ENCODE results near the gene DLG2.

The DLG2 gene

DNA sequence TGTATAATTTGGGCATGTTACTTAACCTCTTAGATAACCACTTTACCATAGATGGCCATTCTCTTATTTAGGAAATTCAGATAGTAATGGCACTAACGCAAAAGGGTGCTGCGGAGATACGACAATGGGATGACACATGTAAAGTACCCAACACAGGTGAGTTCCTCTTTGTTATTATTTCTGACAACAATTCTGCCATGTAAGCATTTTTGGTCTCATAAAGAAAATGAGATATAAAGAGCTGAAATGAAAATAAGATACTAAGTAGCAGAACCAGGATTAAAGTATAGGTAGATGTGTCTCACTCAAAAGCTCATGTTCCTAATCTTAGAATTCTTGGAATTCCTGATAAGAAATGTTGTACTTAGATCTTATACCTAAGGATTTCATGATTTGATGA, 2080.8 kb downstream of the DLG2 start:
- no peaks in the 10 kb centered on the region for H3K4me1 ChIP-seq (ENCODE audit: control insufficient read depth, insufficient read depth, low read length)
- no peaks in the 10 kb centered on the region for H3K27me3 ChIP-seq (ENCODE audit: control insufficient read depth, insufficient read depth, low read length)
- no peak overlapping the region for H3K9ac ChIP-seq (ENCODE audit: low read depth, low read length)
- H3K9me3 ChIP-seq (ENCODE audit: control insufficient read depth, insufficient read depth, low read length) = no peaks in the 10 kb centered on the region
- H3K4me3 ChIP-seq (ENCODE audit: low read depth, low read length) = no peak overlapping the region
- H3K36me3 ChIP-seq (ENCODE audit: control insufficient read depth, insufficient read depth, low read length) = no peaks in the 10 kb centered on the region

DNA sequence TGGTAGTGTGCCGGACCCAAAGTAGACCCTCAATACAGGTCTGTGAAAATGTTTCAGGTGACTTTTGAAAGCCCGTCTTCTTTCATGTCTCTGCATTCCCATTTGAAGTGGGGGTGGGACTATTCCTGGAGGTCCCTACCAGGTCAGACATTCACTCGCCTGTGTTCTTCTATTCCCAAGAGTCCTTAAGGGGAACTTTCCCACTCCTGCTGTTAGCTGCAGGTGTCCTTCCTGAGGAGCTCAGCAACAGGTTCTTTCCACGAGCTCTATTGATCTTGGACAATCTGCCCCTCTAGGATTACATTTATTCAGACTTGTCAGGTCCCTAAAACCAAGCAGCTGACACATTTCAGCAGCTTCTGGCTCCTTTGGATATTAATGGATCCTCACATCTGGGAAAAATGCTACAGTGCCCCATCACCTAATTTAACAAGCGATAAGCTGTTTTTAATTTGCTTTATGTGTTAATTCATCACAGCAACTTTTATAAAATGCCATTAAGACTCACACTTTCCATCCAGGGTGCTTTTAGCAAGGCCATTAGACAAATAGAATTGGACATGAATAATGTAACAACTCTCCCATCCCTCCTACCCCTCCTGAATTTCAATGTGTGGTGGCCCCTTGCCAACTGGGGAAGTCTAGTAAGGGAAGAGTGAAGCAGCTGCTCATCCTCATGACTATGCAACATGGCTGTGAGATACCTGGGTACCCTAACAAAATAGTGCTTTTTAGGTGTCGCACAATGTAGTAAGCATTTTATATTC, 2081.5 kb downstream of the DLG2 start:
- H3K27me3 ChIP-seq (ENCODE audit: control insufficient read depth, insufficient read depth, low read length) = no peaks in the 10 kb centered on the region
- H3K4me3 ChIP-seq (ENCODE audit: low read depth, low read length) = no peak overlapping the region
- no peaks in the 10 kb centered on the region for H3K4me1 ChIP-seq (ENCODE audit: control insufficient read depth, insufficient read depth, low read length)
- no peak overlapping the region for H3K9ac ChIP-seq (ENCODE audit: low read depth, low read length)
- H3K9me3 ChIP-seq (ENCODE audit: control insufficient read depth, insufficient read depth, low read length) = no peaks in the 10 kb centered on the region
- H3K36me3 ChIP-seq (ENCODE audit: control insufficient read depth, insufficient read depth, low read length) = no peaks in the 10 kb centered on the region

DNA sequence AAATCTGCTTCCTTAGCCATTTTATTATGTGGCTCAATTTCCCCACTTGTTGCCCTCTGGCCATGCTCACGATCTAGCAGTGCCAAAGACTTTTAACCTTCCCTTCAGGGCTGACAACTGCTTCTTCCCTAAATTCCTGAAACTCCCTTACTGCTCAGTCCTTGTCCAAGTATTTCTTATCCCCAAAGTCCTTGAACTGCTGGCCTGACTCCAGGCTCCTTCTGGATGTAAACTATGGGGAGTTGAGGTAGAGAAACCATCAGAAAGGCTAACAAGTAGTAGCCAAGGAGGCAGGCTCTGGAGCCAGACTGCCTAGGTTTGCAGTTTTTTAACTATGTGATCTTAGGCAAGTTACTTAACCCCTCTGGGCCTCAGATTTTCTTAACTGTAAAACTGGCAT, 2082.3 kb downstream of the DLG2 start:
- Histone ChIP-seq H3K4me3 (ENCODE audit: low read depth, low read length) (no peak overlapping the region), H3K36me3 (ENCODE audit: control insufficient read depth, insufficient read depth, low read length) (no peaks in the 10 kb centered on the region), H3K27me3 (ENCODE audit: control insufficient read depth, insufficient read depth, low read length) (no peaks in the 10 kb centered on the region), H3K9ac (ENCODE audit: low read depth, low read length) (no peak overlapping the region), H3K4me1 (ENCODE audit: control insufficient read depth, insufficient read depth, low read length) (no peaks in the 10 kb centered on the region), H3K9me3 (ENCODE audit: control insufficient read depth, insufficient read depth, low read length) (no peaks in the 10 kb centered on the region)

DNA sequence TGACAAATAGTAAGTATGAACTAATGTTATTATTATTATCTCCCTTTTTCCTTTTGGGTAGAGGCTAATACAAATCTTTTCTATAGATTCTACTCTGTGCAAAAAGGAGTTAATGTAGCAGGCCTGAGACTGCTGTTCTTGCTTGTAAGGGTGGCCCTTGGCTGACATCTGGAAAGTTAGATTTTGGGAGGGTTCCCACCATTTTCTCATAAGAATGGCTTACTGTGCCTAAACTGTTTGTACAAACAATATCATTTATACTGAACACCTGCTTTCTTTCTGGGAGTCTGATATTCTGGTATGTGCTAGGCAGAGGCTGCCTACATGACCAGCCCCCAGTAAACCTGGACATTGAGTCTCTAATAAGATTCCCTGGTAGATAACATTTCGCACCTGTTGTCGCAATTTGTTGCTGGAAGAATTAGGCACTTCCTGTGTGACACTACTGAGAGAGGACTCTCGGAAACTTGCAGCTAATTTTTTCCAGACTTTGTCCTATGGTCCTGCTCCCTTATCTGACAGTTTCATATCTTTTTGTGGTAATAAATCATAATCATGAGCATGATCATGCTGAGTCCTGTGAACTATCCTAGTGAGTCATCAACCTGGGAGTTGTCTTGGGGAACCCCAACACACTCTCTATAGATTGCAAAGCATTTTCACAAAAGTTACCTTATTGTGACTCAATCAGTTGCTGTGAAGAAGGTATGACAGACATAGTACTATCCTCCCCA, 2083.3 kb downstream of the DLG2 start:
- Histone ChIP-seq H3K4me1 (ENCODE audit: control insufficient read depth, insufficient read depth, low read length) (no peaks in the 10 kb centered on the region), H3K36me3 (ENCODE audit: control insufficient read depth, insufficient read depth, low read length) (no peaks in the 10 kb centered on the region)

DNA sequence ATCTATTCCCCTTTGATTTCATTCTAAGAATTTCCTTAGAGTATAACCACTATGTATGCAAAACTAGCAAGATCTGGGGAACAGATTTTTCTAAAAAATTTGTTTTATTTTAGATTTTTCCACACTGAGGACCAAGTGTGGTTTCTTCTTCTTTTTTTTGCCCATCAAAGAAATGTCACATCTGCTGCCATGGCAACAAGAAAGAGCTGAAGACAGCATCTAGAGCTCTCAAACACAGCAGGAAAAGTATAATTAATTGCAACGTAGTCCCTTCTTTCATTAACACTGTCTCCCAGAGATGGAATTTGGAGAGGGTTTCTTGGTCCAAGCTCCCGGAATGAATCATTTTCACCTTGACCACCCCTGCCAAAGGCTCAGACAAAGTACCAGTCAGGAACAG, 2084.3 kb downstream of the DLG2 start:
- no peaks in the 10 kb centered on the region for H3K27me3 ChIP-seq (ENCODE audit: control insufficient read depth, insufficient read depth, low read length)
- H3K9ac ChIP-seq (ENCODE audit: low read depth, low read length) = no peak overlapping the region
- H3K9me3 ChIP-seq (ENCODE audit: control insufficient read depth, insufficient read depth, low read length) = no peaks in the 10 kb centered on the region
- no peaks in the 10 kb centered on the region for H3K36me3 ChIP-seq (ENCODE audit: control insufficient read depth, insufficient read depth, low read length)
- no peaks in the 10 kb centered on the region for H3K4me1 ChIP-seq (ENCODE audit: control insufficient read depth, insufficient read depth, low read length)
- no peak overlapping the region for H3K4me3 ChIP-seq (ENCODE audit: low read depth, low read length)

More for the DNA sequence above, 2083.3 kb downstream of the DLG2 start:
- Histone ChIP-seq H3K9me3 (ENCODE audit: control insufficient read depth, insufficient read depth, low read length) (no peaks in the 10 kb centered on the region), H3K27me3 (ENCODE audit: control insufficient read depth, insufficient read depth, low read length) (no peaks in the 10 kb centered on the region), H3K4me3 (ENCODE audit: low read depth, low read length) (no peak overlapping the region), H3K9ac (ENCODE audit: low read depth, low read length) (no peak overlapping the region)

DNA sequence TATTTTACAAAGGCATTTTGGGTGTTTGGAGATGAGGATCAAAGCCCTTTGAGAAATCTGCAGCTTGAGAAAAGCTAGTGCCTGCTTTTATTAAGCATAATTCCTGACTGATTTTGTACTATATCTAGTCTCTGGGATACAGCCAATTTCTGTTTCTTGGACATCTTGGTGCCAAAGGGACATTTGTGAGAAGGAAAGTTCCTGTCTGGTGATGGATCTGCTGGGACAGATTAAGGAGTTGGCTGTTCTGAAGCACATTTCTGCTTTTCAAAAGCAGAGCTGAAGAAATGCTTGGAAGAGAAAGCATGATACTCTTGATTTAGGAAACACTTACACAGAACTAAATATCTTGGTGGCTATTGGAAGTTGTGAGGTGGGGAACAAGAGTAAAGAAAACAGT, 2086.4 kb downstream of the DLG2 start:
- Histone ChIP-seq H3K4me3 (ENCODE audit: low read depth, low read length) (no peak overlapping the region), H3K9ac (ENCODE audit: low read depth, low read length) (no peak overlapping the region), H3K4me1 (ENCODE audit: control insufficient read depth, insufficient read depth, low read length) (no peaks in the 10 kb centered on the region), H3K36me3 (ENCODE audit: control insufficient read depth, insufficient read depth, low read length) (no peaks in the 10 kb centered on the region), H3K27me3 (ENCODE audit: control insufficient read depth, insufficient read depth, low read length) (no peaks in the 10 kb centered on the region), H3K9me3 (ENCODE audit: control insufficient read depth, insufficient read depth, low read length) (no peaks in the 10 kb centered on the region)

DNA sequence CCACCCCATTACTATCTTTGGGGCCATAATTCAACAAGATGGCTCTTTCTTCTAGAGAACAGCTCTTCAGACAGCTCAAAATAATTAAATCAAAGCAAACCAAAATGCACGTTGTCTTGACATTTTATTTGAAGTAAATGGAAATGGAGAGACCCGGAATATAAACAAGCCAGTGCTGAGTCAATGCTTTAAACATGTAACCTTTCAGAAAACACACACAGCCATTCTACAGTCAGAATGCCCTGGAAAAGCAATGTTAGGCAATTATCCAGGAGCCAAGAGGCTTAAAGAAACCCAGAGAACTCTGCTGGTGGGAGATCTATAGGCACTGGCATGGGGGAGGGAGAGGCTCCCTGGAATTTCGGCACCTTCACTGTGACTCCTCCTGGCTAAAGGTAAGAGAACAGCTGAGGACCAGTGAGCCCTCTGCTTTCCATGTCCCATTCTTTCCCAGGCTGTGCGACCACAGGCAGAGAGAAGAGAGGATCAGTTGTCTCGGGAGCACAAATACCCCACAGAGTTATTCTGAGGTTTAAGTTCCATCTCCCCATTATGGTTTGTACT, 2086.9 kb downstream of the DLG2 start:
- Histone ChIP-seq H3K4me3 (ENCODE audit: low read depth, low read length) (no peak overlapping the region), H3K9ac (ENCODE audit: low read depth, low read length) (no peak overlapping the region), H3K27me3 (ENCODE audit: control insufficient read depth, insufficient read depth, low read length) (no peaks in the 10 kb centered on the region), H3K36me3 (ENCODE audit: control insufficient read depth, insufficient read depth, low read length) (no peaks in the 10 kb centered on the region), H3K9me3 (ENCODE audit: control insufficient read depth, insufficient read depth, low read length) (no peaks in the 10 kb centered on the region), H3K4me1 (ENCODE audit: control insufficient read depth, insufficient read depth, low read length) (no peaks in the 10 kb centered on the region)

DNA sequence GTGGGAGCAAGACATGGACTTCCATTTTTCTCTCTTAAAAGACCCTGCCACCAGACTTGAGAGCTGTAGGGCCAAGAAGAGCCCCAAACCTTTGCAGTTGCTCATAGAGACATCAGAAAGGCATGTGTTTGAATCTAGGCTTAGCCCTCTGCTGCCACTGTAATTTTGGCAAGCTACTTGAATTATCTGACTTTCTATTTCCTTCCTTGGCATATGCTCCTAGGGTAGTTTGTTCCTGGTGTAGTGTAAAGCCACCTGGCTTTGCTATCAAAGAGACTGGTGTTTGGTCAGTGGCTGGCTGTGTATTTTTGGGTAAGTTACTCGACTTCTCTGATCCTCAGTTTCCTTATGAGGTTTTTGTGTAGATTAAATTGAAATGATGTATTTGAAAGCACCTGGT, 2088.9 kb downstream of the DLG2 start:
- Histone ChIP-seq H3K4me1 (ENCODE audit: control insufficient read depth, insufficient read depth, low read length) (no peaks in the 10 kb centered on the region), H3K27me3 (ENCODE audit: control insufficient read depth, insufficient read depth, low read length) (no peaks in the 10 kb centered on the region), H3K9me3 (ENCODE audit: control insufficient read depth, insufficient read depth, low read length) (no peaks in the 10 kb centered on the region)

DNA sequence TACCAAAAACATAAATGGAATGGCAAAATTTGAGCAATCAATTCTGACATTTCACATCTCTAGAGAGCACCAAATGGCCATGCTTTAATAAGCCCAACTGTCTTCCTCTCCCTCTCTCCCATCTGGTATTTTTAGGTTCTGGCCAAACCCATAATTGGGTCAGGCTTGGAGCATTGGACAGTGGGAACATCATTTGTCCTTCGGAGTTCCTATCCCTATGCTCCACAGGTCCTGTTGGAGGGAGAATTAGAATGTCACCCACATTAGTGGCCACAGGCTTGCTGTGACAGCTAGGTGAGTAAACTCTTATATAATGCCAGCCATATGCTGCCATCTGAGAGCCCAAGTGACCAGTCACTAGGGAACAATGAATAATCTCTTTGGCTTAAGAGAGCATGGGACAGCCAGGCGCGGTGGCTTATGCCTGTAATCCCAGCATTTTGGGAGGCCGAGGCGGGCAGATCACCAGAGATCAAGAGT, 2090.0 kb downstream of the DLG2 start:
- Histone ChIP-seq H3K9ac (ENCODE audit: low read depth, low read length) (no peak overlapping the region), H3K4me1 (ENCODE audit: control insufficient read depth, insufficient read depth, low read length) (no peaks in the 10 kb centered on the region), H3K36me3 (ENCODE audit: control insufficient read depth, insufficient read depth, low read length) (no peaks in the 10 kb centered on the region), H3K27me3 (ENCODE audit: control insufficient read depth, insufficient read depth, low read length) (no peaks in the 10 kb centered on the region), H3K9me3 (ENCODE audit: control insufficient read depth, insufficient read depth, low read length) (no peaks in the 10 kb centered on the region), H3K4me3 (ENCODE audit: low read depth, low read length) (no peak overlapping the region)

More for the DNA sequence above, 2088.9 kb downstream of the DLG2 start:
- Histone ChIP-seq H3K9ac (ENCODE audit: low read depth, low read length) (no peak overlapping the region), H3K36me3 (ENCODE audit: control insufficient read depth, insufficient read depth, low read length) (no peaks in the 10 kb centered on the region), H3K4me3 (ENCODE audit: low read depth, low read length) (no peak overlapping the region)

DNA sequence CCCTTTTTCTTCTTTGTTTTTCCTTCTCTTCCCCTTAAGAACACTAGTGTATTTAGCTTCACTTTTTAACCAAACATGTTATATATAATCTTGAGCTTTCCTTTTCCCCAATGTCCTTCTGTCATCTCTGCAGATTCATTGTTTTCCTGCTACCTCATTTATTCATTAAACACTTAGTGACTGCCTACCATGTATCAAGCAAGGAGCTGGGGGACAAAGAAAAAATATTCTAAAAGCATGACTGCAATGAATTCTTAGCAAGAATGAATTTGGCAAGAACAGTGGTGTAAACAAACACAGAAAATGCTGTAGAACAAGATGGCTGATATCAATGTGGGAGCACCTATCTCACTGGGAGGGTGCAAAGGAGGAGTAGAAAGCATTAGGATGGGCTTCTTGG, 2094.0 kb downstream of the DLG2 start:
- no peaks in the 10 kb centered on the region for H3K36me3 ChIP-seq (ENCODE audit: control insufficient read depth, insufficient read depth, low read length)
- no peaks in the 10 kb centered on the region for H3K27me3 ChIP-seq (ENCODE audit: control insufficient read depth, insufficient read depth, low read length)
- no peak overlapping the region for H3K4me3 ChIP-seq (ENCODE audit: low read depth, low read length)
- H3K9me3 ChIP-seq (ENCODE audit: control insufficient read depth, insufficient read depth, low read length) = no peaks in the 10 kb centered on the region
- H3K4me1 ChIP-seq (ENCODE audit: control insufficient read depth, insufficient read depth, low read length) = no peaks in the 10 kb centered on the region
- H3K9ac ChIP-seq (ENCODE audit: low read depth, low read length) = no peak overlapping the region

DNA sequence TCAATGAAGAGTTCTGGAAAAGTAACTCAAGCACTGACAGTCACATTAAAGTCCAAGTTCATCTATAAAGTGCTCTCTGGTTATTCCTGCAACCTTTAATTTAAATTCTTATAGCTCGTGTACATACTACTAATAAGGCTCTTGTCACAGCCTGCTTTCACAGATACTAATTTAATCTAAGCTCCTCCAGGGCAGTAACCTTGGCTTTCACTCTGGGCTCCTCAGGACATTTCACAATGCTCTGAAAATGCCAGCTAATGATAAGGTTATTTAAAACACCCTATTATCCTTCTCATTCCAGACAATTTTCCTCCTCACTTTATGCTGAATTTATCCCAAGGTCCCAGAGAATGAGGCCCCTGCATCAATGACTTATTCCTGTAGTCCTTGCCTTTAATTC, 2098.3 kb downstream of the DLG2 start:
- no peak overlapping the region for H3K4me3 ChIP-seq (ENCODE audit: low read depth, low read length)
- no peaks in the 10 kb centered on the region for H3K4me1 ChIP-seq (ENCODE audit: control insufficient read depth, insufficient read depth, low read length)
- H3K9ac ChIP-seq (ENCODE audit: low read depth, low read length) = no peak overlapping the region
- H3K36me3 ChIP-seq (ENCODE audit: control insufficient read depth, insufficient read depth, low read length) = no peaks in the 10 kb centered on the region
- no peaks in the 10 kb centered on the region for H3K9me3 ChIP-seq (ENCODE audit: control insufficient read depth, insufficient read depth, low read length)
- no peaks in the 10 kb centered on the region for H3K27me3 ChIP-seq (ENCODE audit: control insufficient read depth, insufficient read depth, low read length)

DNA sequence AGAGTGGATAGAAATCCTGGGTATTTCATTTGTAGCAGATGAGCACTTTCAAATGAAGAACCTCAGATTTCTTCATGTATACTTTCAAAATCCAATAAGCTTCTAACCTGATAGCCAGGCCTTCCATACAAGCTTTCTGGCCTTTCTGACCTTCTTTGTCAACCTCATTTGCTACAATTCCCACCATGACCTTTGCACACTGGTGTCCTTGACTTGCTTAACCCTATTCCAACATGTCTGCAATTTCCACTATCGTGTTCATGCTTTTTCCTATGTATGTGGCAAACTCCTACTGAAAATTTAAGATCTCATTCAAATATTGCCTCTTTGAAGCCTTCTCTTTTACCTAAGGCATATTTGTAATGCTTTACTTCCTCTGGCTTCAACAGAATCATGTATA, 2098.9 kb downstream of the DLG2 start:
- Histone ChIP-seq H3K36me3 (ENCODE audit: control insufficient read depth, insufficient read depth, low read length) (no peaks in the 10 kb centered on the region), H3K9ac (ENCODE audit: low read depth, low read length) (no peak overlapping the region), H3K9me3 (ENCODE audit: control insufficient read depth, insufficient read depth, low read length) (no peaks in the 10 kb centered on the region), H3K4me3 (ENCODE audit: low read depth, low read length) (no peak overlapping the region), H3K27me3 (ENCODE audit: control insufficient read depth, insufficient read depth, low read length) (no peaks in the 10 kb centered on the region), H3K4me1 (ENCODE audit: control insufficient read depth, insufficient read depth, low read length) (no peaks in the 10 kb centered on the region)
